ENCODE measurements around the gene MAPKAP1. TPM values are rescaled to one million over a fixed set of nuclear protein-coding genes. Genes with fewer than 3 reads are reported as not detected.
"Not testable (repeated sequence)": the region's sequence is repeated elsewhere in the genome, so short reads cannot be mapped to it uniquely, and the experiment has no call there.

Gene MAPKAP1
- total RNA-seq, 2 experiments from 2014 or later: 47.2 to 48.0 TPM

GRCh38 chr9:125593581-125594222 lies 113.3 kb downstream of the MAPKAP1 start:
- ChIA-PET POLR2A (no interaction called here), CTCF (no interaction called here)
- H3K36me3 Mint-ChIP-seq (ENCODE audit: low read depth): no peaks in the 10 kb centered on the region
- no peak for DNase-seq
- H3K27ac Mint-ChIP-seq: no peak overlapping the region
- H3K9me3 Mint-ChIP-seq: no peaks in the 10 kb centered on the region
- no peak overlapping the region for H3K4me3 Mint-ChIP-seq
- no peaks in the 10 kb centered on the region for H3K27me3 Mint-ChIP-seq
- peaks cover 2% of the 10 kb centered on the region for H3K4me1 Mint-ChIP-seq

GRCh38 chr9:125591888-125592287 lies 115.1 kb downstream of the MAPKAP1 start:
- POLR2A ChIA-PET: no interaction called here
- Mint-ChIP-seq H3K4me3 (no peak overlapping the region), H3K27me3 (no peaks in the 10 kb centered on the region), H3K9me3 (no peaks in the 10 kb centered on the region), H3K27ac (no peak overlapping the region), H3K36me3 (ENCODE audit: low read depth) (no peaks in the 10 kb centered on the region), H3K4me1 (peaks cover 2% of the 10 kb centered on the region)
- CTCF ChIA-PET: no interaction called here
- DNase-seq: no peak

GRCh38 chr9:125591245-125591644 lies 115.8 kb downstream of the MAPKAP1 start:
- POLR2A ChIA-PET: no interaction called here
- H3K27ac Mint-ChIP-seq: no peak overlapping the region
- no peak overlapping the region for H3K4me3 Mint-ChIP-seq
- H3K9me3 Mint-ChIP-seq: no peaks in the 10 kb centered on the region
- peaks cover 2% of the 10 kb centered on the region for H3K4me1 Mint-ChIP-seq
- CTCF ChIA-PET: no interaction called here
- no peak for DNase-seq
- no peaks in the 10 kb centered on the region for H3K27me3 Mint-ChIP-seq
- no peaks in the 10 kb centered on the region for H3K36me3 Mint-ChIP-seq (ENCODE audit: low read depth)

GRCh38 chr9:125589287-125589686 lies 117.7 kb downstream of the MAPKAP1 start:
- H3K36me3 Mint-ChIP-seq (ENCODE audit: low read depth): no peaks in the 10 kb centered on the region
- H3K27ac Mint-ChIP-seq: no peak overlapping the region
- no peaks in the 10 kb centered on the region for H3K9me3 Mint-ChIP-seq
- H3K4me1 Mint-ChIP-seq: peaks cover 2% of the 10 kb centered on the region
- no peak overlapping the region for H3K4me3 Mint-ChIP-seq
- no peak for DNase-seq
- CTCF ChIA-PET: interaction anchor here (1.3 kb wide), 1 partner anchor 31 kb away, joined by 4 read pairs; no protein-coding TSS in a partner anchor
- no peaks in the 10 kb centered on the region for H3K27me3 Mint-ChIP-seq
- POLR2A ChIA-PET: no interaction called here

- Mint-ChIP-seq H3K4me1 (peaks cover 2% of the 10 kb centered on the region), H3K36me3 (ENCODE audit: low read depth) (no peaks in the 10 kb centered on the region), H3K9me3 (no peaks in the 10 kb centered on the region), H3K27me3 (no peaks in the 10 kb centered on the region), H3K4me3 (no peak overlapping the region), H3K27ac (no peak overlapping the region)
- ChIA-PET POLR2A (no interaction called here), CTCF (no interaction called here)
- DNase-seq: no peak
Measured at GRCh38 chr9:125587819-125588460, 119.1 kb downstream of the MAPKAP1 start.

- CTCF ChIA-PET: no interaction called here
- POLR2A ChIA-PET: no interaction called here
- no peaks in the 10 kb centered on the region for H3K27me3 Mint-ChIP-seq
- DNase-seq: no peak
- no peaks in the 10 kb centered on the region for H3K9me3 Mint-ChIP-seq
- H3K4me3 Mint-ChIP-seq: no peak overlapping the region
- peaks cover 2% of the 10 kb centered on the region for H3K36me3 Mint-ChIP-seq (ENCODE audit: low read depth)
- no peak overlapping the region for H3K27ac Mint-ChIP-seq
- peaks cover 1% of the 10 kb centered on the region for H3K4me1 Mint-ChIP-seq
Measured at GRCh38 chr9:125586172-125586511, 120.9 kb downstream of the MAPKAP1 start.

GRCh38 chr9:125585503-125586171 lies 121.4 kb downstream of the MAPKAP1 start:
- peaks cover 6% of the 10 kb centered on the region for H3K36me3 Mint-ChIP-seq (ENCODE audit: low read depth)

GRCh38 chr9:125580701-125581286 lies 126.2 kb downstream of the MAPKAP1 start:
- no peaks in the 10 kb centered on the region for H3K27me3 Mint-ChIP-seq
- H3K36me3 Mint-ChIP-seq (ENCODE audit: low read depth): peaks cover 32% of the 10 kb centered on the region
- POLR2A ChIA-PET: no interaction called here
- no peak overlapping the region for H3K4me3 Mint-ChIP-seq
- no peaks in the 10 kb centered on the region for H3K4me1 Mint-ChIP-seq
- H3K27ac Mint-ChIP-seq: no peak overlapping the region
- DNase-seq: no peak
- H3K9me3 Mint-ChIP-seq: peaks cover 8% of the 10 kb centered on the region
- CTCF ChIA-PET: interaction anchor here (0.6 to 2.9 kb wide), 2 partner anchors 22 to 401 kb away, joined by 3 to 9 read pairs; no protein-coding TSS in a partner anchor

More at GRCh38 chr9:125585503-125586171, 121.4 kb downstream of the MAPKAP1 start:
- Mint-ChIP-seq H3K4me3 (no peak overlapping the region), H3K27me3 (no peaks in the 10 kb centered on the region), H3K9me3 (no peaks in the 10 kb centered on the region), H3K4me1 (no peaks in the 10 kb centered on the region), H3K27ac (no peak overlapping the region)
- no peak for DNase-seq
- CTCF ChIA-PET: no interaction called here
- POLR2A ChIA-PET: no interaction called here

GRCh38 chr9:125579030-125579932 lies 127.7 kb downstream of the MAPKAP1 start:
- Mint-ChIP-seq H3K4me3 (no peak overlapping the region), H3K36me3 (ENCODE audit: low read depth) (peaks cover 41% of the 10 kb centered on the region)

GRCh38 chr9:125574126-125574877 lies 132.7 kb downstream of the MAPKAP1 start:
- H3K9me3 Mint-ChIP-seq: peaks cover 25% of the 10 kb centered on the region

More at GRCh38 chr9:125579030-125579932, 127.7 kb downstream of the MAPKAP1 start:
- Mint-ChIP-seq H3K27me3 (no peaks in the 10 kb centered on the region), H3K9me3 (peaks cover 12% of the 10 kb centered on the region), H3K27ac (no peak overlapping the region), H3K4me1 (no peaks in the 10 kb centered on the region)
- CTCF ChIA-PET: no interaction called here
- POLR2A ChIA-PET: no interaction called here
- DNase-seq: no peak

GRCh38 chr9:125572461-125572860 lies 134.5 kb downstream of the MAPKAP1 start:
- POLR2A ChIA-PET: interaction anchor here (0.7 kb wide), 1 partner anchor 104 kb away, joined by 3 read pairs; no protein-coding TSS in a partner anchor

More at GRCh38 chr9:125574126-125574877, 132.7 kb downstream of the MAPKAP1 start:
- POLR2A ChIA-PET: no interaction called here
- H3K4me1 Mint-ChIP-seq: no peaks in the 10 kb centered on the region
- no peaks in the 10 kb centered on the region for H3K27me3 Mint-ChIP-seq
- no peak for DNase-seq
- no peak overlapping the region for H3K4me3 Mint-ChIP-seq
- H3K27ac Mint-ChIP-seq: no peak overlapping the region
- CTCF ChIA-PET: interaction anchor here (1.3 kb wide), 1 partner anchor 16 kb away, joined by 5 read pairs; no protein-coding TSS in a partner anchor
- H3K36me3 Mint-ChIP-seq (ENCODE audit: low read depth): peaks cover 53% of the 10 kb centered on the region

GRCh38 chr9:125571824-125572223 lies 135.2 kb downstream of the MAPKAP1 start:
- H3K4me1 Mint-ChIP-seq, H3K27me3 Mint-ChIP-seq, H3K4me3 Mint-ChIP-seq, H3K27ac Mint-ChIP-seq, DNase-seq, CTCF ChIA-PET, POLR2A ChIA-PET: not testable (repeated sequence)
- Mint-ChIP-seq H3K36me3 (ENCODE audit: low read depth) (peaks cover 49% of the 10 kb centered on the region), H3K9me3 (peaks cover 27% of the 10 kb centered on the region)

More at GRCh38 chr9:125572461-125572860, 134.5 kb downstream of the MAPKAP1 start:
- H3K4me3 Mint-ChIP-seq, H3K27ac Mint-ChIP-seq, H3K27me3 Mint-ChIP-seq, DNase-seq, H3K4me1 Mint-ChIP-seq: not testable (repeated sequence)
- CTCF ChIA-PET: interaction anchor here (0.5 to 1.4 kb wide), 4 partner anchors 10 to 161 kb away, joined by 3 to 5 read pairs (median 4); no protein-coding TSS in a partner anchor
- peaks cover 49% of the 10 kb centered on the region for H3K36me3 Mint-ChIP-seq (ENCODE audit: low read depth)
- peaks cover 27% of the 10 kb centered on the region for H3K9me3 Mint-ChIP-seq

Data from activated CD4-positive, alpha-beta memory T cell treated with anti-CD3 and anti-CD28 coated beads, Interleukin-2, amount 10 ng/mL, durations not matched to agents 7 days and 5 days (primary cell).